T1000 (cell line): ENCODE results near the gene ZNF207.
"Not testable (repeated sequence)": the region's sequence is repeated elsewhere in the genome, so short reads cannot be mapped to it uniquely, and the experiment has no call there.

Experiments
- DNase-seq: peaks from one replicate; lab custom pipeline; 2025; ENCODE audit warnings: mixed read lengths; lab: John Stamatoyannopoulos, UW

The ZNF207 gene

DNA sequence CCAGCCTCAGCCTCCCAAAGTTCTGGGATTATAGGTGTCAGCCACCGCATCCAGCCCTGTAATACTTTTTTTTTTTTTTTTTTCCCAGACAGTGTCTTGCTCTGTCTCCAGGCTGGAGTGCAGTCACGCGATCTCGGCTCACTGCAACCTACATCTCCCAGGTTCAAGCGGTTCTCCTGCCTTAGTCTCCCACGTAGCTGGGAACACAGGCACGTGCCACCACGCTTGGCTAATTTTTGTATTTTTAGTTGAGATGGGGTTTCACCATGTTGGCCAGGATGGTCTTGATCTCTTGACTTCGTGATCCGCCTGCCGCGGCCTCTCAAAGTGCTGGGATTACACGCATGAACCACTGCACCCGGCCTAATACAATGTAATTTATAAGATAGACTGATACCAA, 38.2 kb downstream of the ZNF207 start:
- not testable (repeated sequence) for DNase-seq

DNA sequence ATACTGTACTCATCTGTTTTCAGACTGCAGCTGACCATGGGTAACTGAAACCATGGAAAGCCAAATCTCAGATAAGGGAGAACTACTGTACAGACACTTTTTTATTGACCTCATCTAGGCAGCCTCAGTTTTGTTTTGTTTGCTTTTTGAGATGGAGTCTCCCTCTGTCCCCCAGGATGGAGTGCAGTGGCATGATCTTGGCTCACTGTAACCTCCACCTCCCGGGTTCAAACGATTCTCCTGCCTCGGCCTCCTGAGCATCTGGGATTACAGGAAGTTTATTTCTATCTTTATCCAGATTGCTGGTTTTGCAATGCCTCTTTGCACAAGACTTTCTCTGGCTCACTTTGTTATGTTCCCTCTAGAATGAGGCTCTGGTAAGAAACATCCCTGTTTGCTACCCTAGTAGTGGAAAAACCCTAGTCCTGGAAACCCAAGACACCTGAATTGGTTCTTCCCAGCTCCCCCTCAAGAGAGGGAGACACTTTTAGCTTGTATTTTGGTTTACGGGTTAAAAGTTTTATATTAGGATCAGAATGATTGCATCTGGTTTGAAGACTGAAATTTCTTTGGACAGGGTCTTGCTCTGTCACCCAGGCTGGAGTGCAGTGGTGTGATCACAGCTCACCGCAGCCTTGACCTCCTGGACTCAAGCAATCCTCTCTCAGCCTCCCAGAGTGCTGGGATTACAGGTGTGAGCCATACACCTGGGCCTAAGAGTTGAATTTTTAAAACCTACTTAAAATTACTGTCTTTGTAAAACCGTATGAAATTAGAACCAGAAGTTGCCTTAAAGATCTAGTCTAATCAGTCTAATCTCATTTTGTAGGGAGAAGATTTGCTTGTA, 38.9 kb downstream of the ZNF207 start:
- no peak for DNase-seq

DNA sequence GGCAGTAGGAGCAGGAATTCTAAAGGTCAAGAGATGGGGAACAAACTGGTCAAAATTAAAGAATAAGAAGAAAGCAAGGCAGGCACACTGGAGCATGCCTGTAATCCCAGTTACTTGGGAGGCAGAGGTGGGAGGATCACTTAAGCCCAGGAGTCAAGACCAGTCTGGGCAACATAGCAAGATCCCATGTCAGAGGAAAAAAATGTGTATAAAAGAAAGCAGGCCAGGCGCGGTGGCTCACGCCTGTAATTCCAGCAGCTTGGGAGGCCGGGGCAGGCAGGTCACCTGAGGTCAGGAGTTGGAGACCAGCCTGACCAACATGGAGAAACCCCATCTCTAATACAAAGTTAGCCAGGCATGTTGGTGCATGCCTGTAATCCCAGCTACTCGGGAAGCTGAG, 43.9 kb downstream of the ZNF207 start:
- no peak for DNase-seq

GRCh38 chr17:32396343-32396742, 46.4 kb downstream of the ZNF207 start:
- no peak for DNase-seq

DNA sequence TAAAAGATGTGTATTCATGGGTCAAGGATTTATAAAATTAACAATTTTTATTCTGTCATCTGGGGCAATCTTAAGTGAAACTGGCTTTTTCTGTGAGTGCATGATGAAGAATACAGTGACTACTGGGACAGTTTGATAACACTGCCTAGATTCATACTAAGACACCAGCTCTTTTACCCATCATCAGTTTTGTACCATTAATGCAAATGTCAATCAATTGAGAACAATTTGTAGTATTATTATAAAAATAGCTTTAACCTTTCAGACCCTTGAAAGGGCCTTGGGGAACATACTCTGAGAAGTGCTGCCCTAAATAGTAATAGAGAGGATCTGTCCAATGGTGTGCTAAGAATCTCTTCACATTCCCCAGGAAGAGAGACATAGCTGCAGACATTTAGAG, 49.0 kb downstream of the ZNF207 start:
- no peak for DNase-seq

GRCh38 chr17:32410085-32410484, 60.1 kb downstream of the ZNF207 start:
- not testable (repeated sequence) for DNase-seq

- no peak for DNase-seq
Measured at GRCh38 chr17:32426894-32427293, 76.9 kb downstream of the ZNF207 start.

DNA sequence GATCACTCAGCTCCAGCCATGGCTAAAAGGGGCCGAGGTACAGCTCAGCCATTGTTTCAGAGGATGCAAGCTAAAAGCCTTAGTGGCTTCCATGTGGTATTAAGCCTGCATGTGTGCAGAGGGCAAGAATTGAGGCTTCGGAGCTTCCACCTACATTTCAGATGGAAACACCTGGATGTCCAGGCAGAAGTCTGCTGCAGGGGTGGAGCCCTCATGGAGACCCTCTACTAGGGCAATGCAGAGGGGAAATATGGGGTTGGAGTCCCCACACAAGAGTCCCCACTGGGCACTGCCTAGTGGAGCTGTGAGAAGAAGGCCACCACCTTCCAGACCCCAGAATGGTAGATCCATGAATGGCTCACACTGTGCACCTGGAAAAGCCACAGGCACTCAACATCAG, 79.6 kb downstream of the ZNF207 start:
- no peak for DNase-seq
